ENCODE measurements around the gene CRYBA4. TPM values are rescaled to one million over a fixed set of nuclear protein-coding genes. Genes with fewer than 3 reads are reported as not detected.

Gene CRYBA4
- total RNA-seq, 1 experiment from 2014 or later: not detected

Other genes with a start within 250 kb of the CRYBA4 start
- gene ASPHD2, start 192.7 kb upstream of the CRYBA4 start, total RNA-seq (2014; rRNA removed; shearing (Covaris generic)): 1.4 and 2.2 TPM in 2 replicates
- 18.5 and 19.3 TPM in 2 replicates for gene HPS4, start 138.2 kb upstream of the CRYBA4 start, total RNA-seq (2014; rRNA removed; shearing (Covaris generic))
- 15.0 and 23.0 TPM in 2 replicates for gene SRRD, start 138.1 kb upstream of the CRYBA4 start, total RNA-seq (2014; rRNA removed; shearing (Covaris generic))
- 21.6 and 28.3 TPM in 2 replicates for gene TFIP11, start 109.5 kb upstream of the CRYBA4 start, total RNA-seq (2014; rRNA removed; shearing (Covaris generic))
- 50.8 and 54.2 TPM in 2 replicates for gene TPST2, start 31.8 kb upstream of the CRYBA4 start, total RNA-seq (2014; rRNA removed; shearing (Covaris generic))
- gene CRYBB1, start 3.9 kb upstream of the CRYBA4 start, total RNA-seq (2014; rRNA removed; shearing (Covaris generic)): 0.12 TPM in 1 of 2 replicates, not detected in the other
- gene MIAT, start 35.6 kb downstream of the CRYBA4 start, total RNA-seq (2014; rRNA removed; shearing (Covaris generic)): 0.39 and 0.48 TPM in 2 replicates